Adrenal gland (tissue), 5 donors: Measurements from ENCODE around the gene TSHZ2.

Experiments
- CTCF ChIP-seq, 6 experiments: fragments of 450-650 bp in 4 of 6; fragments of 200-600 bp in 2 of 6; sonication (generic) in 1 of 6; IDR thresholded peaks; 1 replicate in 5 of 6; 2 replicates in 1 of 6; pipeline versions ENCODE4 v1.5.1 to v1.8.0; 2016 to 2021; ENCODE audit warnings: antibody characterized with exemption in 6 of 6, mild to moderate bottlenecking in 2 of 6, moderate library complexity in 1 of 6
- POLR2A ChIP-seq, 2 donors: fragments of 450-650 bp; IDR thresholded peaks; one replicate each; pipeline ENCODE4 v1.6.1; 2017; ENCODE audit warnings: antibody characterized with exemption in 2 of 2, mild to moderate bottlenecking in 2 of 2, moderate library complexity in 1 of 2
- donor health status: DM: no; HTN: no; CAD: no.

GRCh38 chr20:53493311-53493857 lies 521.2 kb downstream of the TSHZ2 start:
- peak in 4 of 6 experiments; percentile 15 to 45 (median 31) for TF ChIP-seq CTCF (IDR thresholded peaks at IDR 0.05)
- TF ChIP-seq POLR2A (IDR thresholded peaks at IDR 0.05) = no peak
